GM12892 (cell line): ENCODE measurements around the gene AP2A2.

ENCODE experiments used
- POLR2A ChIP-seq: IDR thresholded peaks from 2 replicates; pipeline ENCODE4 v1.6.1; 2011; ENCODE audit warnings: low read depth, low read length, control low read depth
- POLR2AphosphoS5 ChIP-seq: IDR thresholded peaks from 2 replicates; pipeline ENCODE4 v1.6.1; 2011; ENCODE audit warnings: low read depth, low read length, control low read depth

GRCh38 chr11:898143-898511 lies 27.5 kb upstream of the AP2A2 start:
- TF ChIP-seq POLR2AphosphoS5 (no peak), POLR2A (no peak)
